ENCODE measurements around the gene EFHD1.

EFHD1 gene

GRCh38 chr2:232633413-232634205 is at the start of gene EFHD1:
Gene EFHD1, plus strand, starts transcription at chr2:232633604. Its CDS starts 101 bp downstream, at chr2:232633705.
- peak; percentile 50 for DNase-seq

GRCh38 chr2:232584238-232584637 is 49.2 kb upstream of the EFHD1 start:
- no peak for DNase-seq

- DNase-seq, result no peak
These were observed 46.4 kb upstream of the EFHD1 start for GRCh38 chr2:232586943-232587505.

- no peak for DNase-seq
These were observed 45.9 kb upstream of the EFHD1 start for GRCh38 chr2:232587512-232587911.

GRCh38 chr2:232588031-232588430 is 45.4 kb upstream of the EFHD1 start:
- DNase-seq, result no peak

GRCh38 chr2:232588680-232589585 is 44.5 kb upstream of the EFHD1 start:
- DNase-seq, result no peak

GRCh38 chr2:232592772-232593395 is 40.5 kb upstream of the EFHD1 start:
- DNase-seq, result no peak

- DNase-seq, result no peak
These were observed 39.4 kb upstream of the EFHD1 start for GRCh38 chr2:232593982-232594381.

GRCh38 chr2:232597362-232598079 is 35.9 kb upstream of the EFHD1 start:
- no peak for DNase-seq

GRCh38 chr2:232598293-232598692 is 35.1 kb upstream of the EFHD1 start:
- no peak for DNase-seq

- DNase-seq, result no peak
These were observed 33.2 kb upstream of the EFHD1 start for GRCh38 chr2:232600053-232600773.

GRCh38 chr2:232603283-232603682 is 30.1 kb upstream of the EFHD1 start:
- DNase-seq, result no peak

- DNase-seq, result no peak
These were observed 28.9 kb upstream of the EFHD1 start for GRCh38 chr2:232604535-232604934.

GRCh38 chr2:232607011-232607410 is 26.4 kb upstream of the EFHD1 start:
- no peak for DNase-seq

- no peak for DNase-seq
These were observed 23.8 kb upstream of the EFHD1 start for GRCh38 chr2:232609607-232610006.

- no peak for DNase-seq
These were observed 23.3 kb upstream of the EFHD1 start for GRCh38 chr2:232610081-232610480.

- DNase-seq, result no peak
These were observed 22.3 kb upstream of the EFHD1 start for GRCh38 chr2:232611061-232611460.

GRCh38 chr2:232611559-232612218 is 21.7 kb upstream of the EFHD1 start:
- DNase-seq, result peak; percentile 18

GRCh38 chr2:232613538-232614134 is 19.8 kb upstream of the EFHD1 start:
- DNase-seq, result no peak

- DNase-seq, result no peak
These were observed 18.1 kb upstream of the EFHD1 start for GRCh38 chr2:232615339-232615738.

GRCh38 chr2:232621186-232621585 is 12.2 kb upstream of the EFHD1 start:
- DNase-seq, result no peak

All from GDM1 (cell line).